ENCODE measurements around the gene PRR7.
"Not testable (repeated sequence)": the region's sequence is repeated elsewhere in the genome, so short reads cannot be mapped to it uniquely, and the experiment has no call there.

Gene PRR7

DNA sequence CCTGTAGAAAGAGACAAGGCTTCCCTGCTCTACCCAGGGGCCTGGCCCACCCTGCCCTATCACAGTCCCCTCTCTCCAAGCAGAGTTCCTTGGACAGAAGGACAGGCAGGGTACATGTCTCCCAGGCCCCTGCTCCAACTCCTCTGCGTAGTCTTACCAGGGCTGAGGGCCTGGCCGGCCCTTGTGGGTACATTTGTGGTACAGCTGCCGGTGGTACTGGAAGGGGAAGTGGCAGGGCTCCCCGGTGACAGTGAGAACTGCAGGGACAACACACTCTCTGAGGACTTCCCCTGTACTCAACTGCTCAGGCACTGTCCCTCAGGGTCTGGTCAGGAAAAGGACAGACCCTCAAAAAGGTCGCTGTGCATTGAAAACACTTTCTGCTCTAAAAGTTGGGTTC lies 40.8 kb upstream of the PRR7 start:
- no peaks in the 10 kb centered on the region for H3K36me3 ChIP-seq (ENCODE audit: control insufficient read depth, insufficient read depth, low read length)
- peaks cover 82% of the 10 kb centered on the region for H3K27me3 ChIP-seq (ENCODE audit: control insufficient read depth, insufficient read depth, low read length, poor library complexity, severe bottlenecking)
- no peaks in the 10 kb centered on the region for H3K9me3 ChIP-seq (ENCODE audit: control insufficient read depth, low read length)
- no peak overlapping the region for H3K27ac ChIP-seq (ENCODE audit: insufficient read depth, low read depth, low read length, poor library complexity, severe bottlenecking)
- WGBS, 2 experiments = 91 to 93% methylated on average over 5 of the region's 5 CpGs
- no peak overlapping the region for H3K4me3 ChIP-seq (ENCODE audit: insufficient read depth, low read depth, low read length)
- peaks cover 16% of the 10 kb centered on the region for H3K4me1 ChIP-seq (ENCODE audit: control insufficient read depth, insufficient read depth, low read length)

DNA sequence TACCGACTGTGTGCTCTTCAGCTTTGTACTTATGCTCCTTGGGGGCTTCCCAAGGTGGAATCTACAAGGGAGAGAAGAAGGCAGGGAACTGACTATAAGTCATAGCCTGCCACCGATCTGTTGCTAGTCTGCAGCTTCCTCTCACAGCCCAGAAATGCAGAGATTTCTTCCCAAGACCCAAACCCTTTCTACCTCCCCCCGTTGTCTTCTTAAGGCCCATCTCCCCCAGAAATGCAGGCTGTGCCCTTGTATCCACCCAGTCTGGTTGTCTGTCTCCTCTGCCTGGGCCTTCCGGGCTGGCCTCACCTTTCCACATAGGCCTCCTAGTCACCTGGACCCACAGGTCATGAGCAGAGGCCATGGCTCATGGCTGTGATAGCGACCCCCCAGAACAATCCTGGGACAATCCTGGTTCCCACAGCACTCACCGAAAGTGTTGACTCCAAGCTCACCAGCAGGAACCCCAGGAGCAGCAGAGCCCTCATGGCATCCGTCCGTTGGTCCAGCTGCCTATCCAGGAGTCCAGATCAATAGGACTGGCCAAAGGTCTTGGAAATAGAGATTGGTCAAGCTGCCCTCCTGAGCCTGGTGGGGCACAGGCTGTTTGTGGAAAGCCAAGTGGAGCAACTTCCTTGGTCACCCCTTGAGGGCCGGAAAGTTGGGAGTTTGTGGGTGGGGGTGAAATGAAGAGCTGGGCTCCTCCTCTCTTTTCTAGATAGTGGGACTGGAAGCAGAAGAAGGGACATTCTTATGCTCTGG lies 37.4 kb upstream of the PRR7 start, which contains the start of gene F12:
Gene F12, minus strand, starts transcription at position 522 of the 759 bp plus-strand sequence. Its CDS starts 37 bp downstream, at position 485.
- Histone ChIP-seq H3K4me3 (ENCODE audit: insufficient read depth, low read depth, low read length) (no peak within 1 kb of the TSS), H3K4me1 (ENCODE audit: control insufficient read depth, insufficient read depth, low read length) (no peaks in the 10 kb centered on the region), H3K9me3 (ENCODE audit: control insufficient read depth, low read length) (no peaks in the 10 kb centered on the region), H3K27ac (ENCODE audit: insufficient read depth, low read depth, low read length, poor library complexity, severe bottlenecking) (no peak within 1 kb of the TSS), H3K36me3 (ENCODE audit: control insufficient read depth, insufficient read depth, low read length) (no peaks in the 10 kb centered on the region), H3K27me3 (ENCODE audit: control insufficient read depth, insufficient read depth, low read length, poor library complexity, severe bottlenecking) (peaks cover 58% of the 10 kb centered on the region)
- WGBS, 2 experiments = 90 to 92% methylated on average over 9 of the region's 9 CpGs

GRCh38 chr5:177410575-177410974 lies 36.0 kb upstream of the PRR7 start:
- no peaks in the 10 kb centered on the region for H3K4me1 ChIP-seq (ENCODE audit: control insufficient read depth, insufficient read depth, low read length)
- no peaks in the 10 kb centered on the region for H3K9me3 ChIP-seq (ENCODE audit: control insufficient read depth, low read length)
- WGBS, 2 experiments = 84 to 88% methylated on average over 3 of the region's 3 CpGs
- peaks cover 44% of the 10 kb centered on the region for H3K27me3 ChIP-seq (ENCODE audit: control insufficient read depth, insufficient read depth, low read length, poor library complexity, severe bottlenecking)
- H3K4me3 ChIP-seq (ENCODE audit: insufficient read depth, low read depth, low read length) = no peak overlapping the region
- no peak overlapping the region for H3K27ac ChIP-seq (ENCODE audit: insufficient read depth, low read depth, low read length, poor library complexity, severe bottlenecking)
- no peaks in the 10 kb centered on the region for H3K36me3 ChIP-seq (ENCODE audit: control insufficient read depth, insufficient read depth, low read length)

- 92 to 98% methylated on average over 8 of the region's 8 CpGs for WGBS, 2 experiments
- Histone ChIP-seq H3K27ac (ENCODE audit: insufficient read depth, low read depth, low read length, poor library complexity, severe bottlenecking) (no peak overlapping the region), H3K4me1 (ENCODE audit: control insufficient read depth, insufficient read depth, low read length) (no peaks in the 10 kb centered on the region), H3K9me3 (ENCODE audit: control insufficient read depth, low read length) (no peaks in the 10 kb centered on the region), H3K36me3 (ENCODE audit: control insufficient read depth, insufficient read depth, low read length) (no peaks in the 10 kb centered on the region), H3K27me3 (ENCODE audit: control insufficient read depth, insufficient read depth, low read length, poor library complexity, severe bottlenecking) (peaks cover 23% of the 10 kb centered on the region), H3K4me3 (ENCODE audit: insufficient read depth, low read depth, low read length) (no peak overlapping the region)
These were observed 33.9 kb upstream of the PRR7 start for GRCh38 chr5:177412603-177413233.

DNA sequence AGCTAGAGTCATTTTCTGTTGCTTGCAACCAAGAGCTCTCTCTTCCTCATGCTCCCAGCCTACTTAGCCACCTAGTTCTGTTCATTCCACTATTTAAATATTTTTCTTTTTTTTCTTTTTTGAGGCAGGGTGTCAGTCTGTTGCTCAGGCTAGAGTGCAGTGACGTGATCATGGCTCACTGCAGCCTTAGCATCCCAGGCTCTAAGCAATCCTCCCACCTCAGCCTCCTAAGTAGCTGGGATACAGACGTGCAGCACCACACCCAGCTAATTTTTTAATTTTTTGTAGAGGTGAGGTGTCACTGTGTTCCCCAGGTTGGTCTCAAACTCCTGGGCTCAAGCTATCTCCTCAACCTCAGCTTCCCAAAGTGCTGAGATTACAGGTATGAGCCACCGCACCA lies 32.1 kb upstream of the PRR7 start:
- Histone ChIP-seq H3K27me3 (ENCODE audit: control insufficient read depth, insufficient read depth, low read length, poor library complexity, severe bottlenecking) (peaks cover 10% of the 10 kb centered on the region), H3K4me1 (ENCODE audit: control insufficient read depth, insufficient read depth, low read length) (no peaks in the 10 kb centered on the region), H3K4me3 (ENCODE audit: insufficient read depth, low read depth, low read length) (no peak overlapping the region), H3K27ac (ENCODE audit: insufficient read depth, low read depth, low read length, poor library complexity, severe bottlenecking) (no peak overlapping the region), H3K9me3 (ENCODE audit: control insufficient read depth, low read length) (no peaks in the 10 kb centered on the region), H3K36me3 (ENCODE audit: control insufficient read depth, insufficient read depth, low read length) (no peaks in the 10 kb centered on the region)
- WGBS, 2 experiments = 86 to 94% methylated on average over 3 of the region's 3 CpGs

- WGBS, 2 experiments = 91 to 92% methylated on average over 6 of the region's 6 CpGs
- not testable (repeated sequence) for H3K9me3 ChIP-seq (ENCODE audit: control insufficient read depth, low read length); H3K27ac ChIP-seq (ENCODE audit: insufficient read depth, low read depth, low read length, poor library complexity, severe bottlenecking); H3K36me3 ChIP-seq (ENCODE audit: control insufficient read depth, insufficient read depth, low read length); H3K4me1 ChIP-seq (ENCODE audit: control insufficient read depth, insufficient read depth, low read length); H3K27me3 ChIP-seq (ENCODE audit: control insufficient read depth, insufficient read depth, low read length, poor library complexity, severe bottlenecking); H3K4me3 ChIP-seq (ENCODE audit: insufficient read depth, low read depth, low read length)
These were observed 29.5 kb upstream of the PRR7 start for GRCh38 chr5:177417081-177417480.

DNA sequence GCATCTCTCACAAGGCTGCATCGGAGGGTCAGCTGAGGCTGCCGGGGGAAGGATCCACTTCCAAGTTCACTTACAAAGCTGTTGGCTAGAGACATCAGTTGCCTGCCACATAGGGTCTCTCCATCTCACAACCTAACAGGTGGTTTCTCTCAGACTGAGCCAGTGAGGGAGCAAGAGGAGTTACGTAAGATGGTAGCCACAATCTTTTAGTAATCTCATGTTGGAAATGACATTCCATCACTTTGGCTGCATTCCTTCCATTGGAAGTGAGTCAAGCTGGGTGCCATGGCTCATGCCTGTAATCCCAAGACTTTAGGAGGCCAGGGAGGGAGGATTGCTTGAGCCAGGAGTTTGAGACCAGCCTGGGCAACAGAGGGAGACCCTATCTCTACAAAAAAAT lies 27.6 kb upstream of the PRR7 start:
- Histone ChIP-seq H3K27ac (ENCODE audit: insufficient read depth, low read depth, low read length, poor library complexity, severe bottlenecking) (no peak overlapping the region), H3K4me1 (ENCODE audit: control insufficient read depth, insufficient read depth, low read length) (no peaks in the 10 kb centered on the region), H3K4me3 (ENCODE audit: insufficient read depth, low read depth, low read length) (no peak overlapping the region), H3K36me3 (ENCODE audit: control insufficient read depth, insufficient read depth, low read length) (no peaks in the 10 kb centered on the region), H3K9me3 (ENCODE audit: control insufficient read depth, low read length) (no peaks in the 10 kb centered on the region), H3K27me3 (ENCODE audit: control insufficient read depth, insufficient read depth, low read length, poor library complexity, severe bottlenecking) (peaks cover 1% of the 10 kb centered on the region)
- WGBS, 2 experiments = 92 to 97% methylated on average over 3 of the region's 3 CpGs

GRCh38 chr5:177420472-177420871 lies 26.1 kb upstream of the PRR7 start:
- H3K4me1 ChIP-seq (ENCODE audit: control insufficient read depth, insufficient read depth, low read length); H3K4me3 ChIP-seq (ENCODE audit: insufficient read depth, low read depth, low read length); H3K9me3 ChIP-seq (ENCODE audit: control insufficient read depth, low read length); H3K27me3 ChIP-seq (ENCODE audit: control insufficient read depth, insufficient read depth, low read length, poor library complexity, severe bottlenecking); H3K36me3 ChIP-seq (ENCODE audit: control insufficient read depth, insufficient read depth, low read length); H3K27ac ChIP-seq (ENCODE audit: insufficient read depth, low read depth, low read length, poor library complexity, severe bottlenecking): not testable (repeated sequence)
- 91 to 92% methylated on average over 7 of the region's 7 CpGs for WGBS, 2 experiments

- no peaks in the 10 kb centered on the region for H3K27me3 ChIP-seq (ENCODE audit: control insufficient read depth, insufficient read depth, low read length, poor library complexity, severe bottlenecking)
- no peak overlapping the region for H3K4me3 ChIP-seq (ENCODE audit: insufficient read depth, low read depth, low read length)
- H3K4me1 ChIP-seq (ENCODE audit: control insufficient read depth, insufficient read depth, low read length) = no peaks in the 10 kb centered on the region
- no peaks in the 10 kb centered on the region for H3K36me3 ChIP-seq (ENCODE audit: control insufficient read depth, insufficient read depth, low read length)
- H3K9me3 ChIP-seq (ENCODE audit: control insufficient read depth, low read length) = no peaks in the 10 kb centered on the region
- H3K27ac ChIP-seq (ENCODE audit: insufficient read depth, low read depth, low read length, poor library complexity, severe bottlenecking) = no peak overlapping the region
- 89 to 92% methylated on average over 6 of the region's 6 CpGs for WGBS, 2 experiments
These were observed 25.4 kb upstream of the PRR7 start for GRCh38 chr5:177421062-177421798.

DNA sequence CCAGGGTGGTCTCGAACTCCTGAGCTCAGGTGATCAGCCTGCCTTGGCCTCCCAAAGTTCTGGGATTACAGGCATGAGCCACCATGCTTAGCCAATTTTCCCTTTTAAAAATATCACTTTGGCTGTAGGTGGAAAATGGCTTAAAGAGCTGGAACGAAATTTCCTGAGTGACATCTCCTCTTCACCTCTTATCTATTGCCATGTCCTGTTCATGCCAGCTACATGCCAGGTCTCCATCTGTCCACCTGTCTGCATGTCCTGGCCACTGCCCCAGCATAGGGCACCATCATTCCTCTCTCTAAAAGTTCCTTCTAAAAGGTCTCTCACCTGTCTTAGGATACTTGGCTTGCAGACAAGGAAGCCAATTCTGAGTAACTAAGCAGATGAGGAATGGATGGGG lies 22.9 kb upstream of the PRR7 start:
- H3K36me3 ChIP-seq (ENCODE audit: control insufficient read depth, insufficient read depth, low read length) = no peaks in the 10 kb centered on the region
- 84 to 85% methylated on average over 2 of the region's 2 CpGs for WGBS, 2 experiments

More for the DNA sequence above, 22.9 kb upstream of the PRR7 start:
- no peak overlapping the region for H3K27ac ChIP-seq (ENCODE audit: insufficient read depth, low read depth, low read length, poor library complexity, severe bottlenecking)
- H3K4me3 ChIP-seq (ENCODE audit: insufficient read depth, low read depth, low read length) = no peak overlapping the region
- H3K27me3 ChIP-seq (ENCODE audit: control insufficient read depth, insufficient read depth, low read length, poor library complexity, severe bottlenecking) = no peaks in the 10 kb centered on the region
- peaks cover 12% of the 10 kb centered on the region for H3K4me1 ChIP-seq (ENCODE audit: control insufficient read depth, insufficient read depth, low read length)
- H3K9me3 ChIP-seq (ENCODE audit: control insufficient read depth, low read length) = no peaks in the 10 kb centered on the region

All from ectodermal cell (in vitro differentiated cells).